GM23248 (cell line): ENCODE data around the gene ABCC10. TPM values are rescaled to one million over a fixed set of nuclear protein-coding genes. Genes with fewer than 3 reads are reported as not detected.

Experiments used
- DNase-seq: peaks from one replicate; pipeline ENCODE4 v3.0.0-alpha.2; 2015
- H2AFZ ChIP-seq: fragments of 200-600 bp; sonication (generic); 2 replicates; pipeline ENCODE4 v1.6.1; 2016; ENCODE audit warnings: antibody characterized with exemption
- H3F3A ChIP-seq: fragments of 200-600 bp; sonication (generic); 2 replicates; pipeline ENCODE4 v1.6.1; 2016; ENCODE audit warnings: mild to moderate bottlenecking, antibody characterized with exemption, mixed run types; ENCODE audit not compliant: insufficient read depth
- H3K27ac ChIP-seq: fragments of 200-600 bp; sonication (generic); 2 replicates; pipeline ENCODE4 v1.5.1; 2016; ENCODE audit warnings: mild to moderate bottlenecking
- H3K27me3 ChIP-seq: fragments of 200-600 bp; sonication (generic); replicated peaks from 2 replicates; pipeline ENCODE4 v1.6.1; 2016; ENCODE audit warnings: mild to moderate bottlenecking; ENCODE audit not compliant: insufficient read depth
- H3K36me3 ChIP-seq: fragments of 200-600 bp; sonication (generic); 2 replicates; pipeline ENCODE4 v1.6.1; 2016; ENCODE audit warnings: low read depth, mild to moderate bottlenecking
- H3K4me1 ChIP-seq: fragments of 200-600 bp; sonication (generic); 2 replicates; pipeline ENCODE4 v1.6.1; 2016; ENCODE audit warnings: mild to moderate bottlenecking; ENCODE audit not compliant: insufficient read depth
- H3K4me2 ChIP-seq: fragments of 200-600 bp; sonication (generic); one replicate; pipeline ENCODE4 v1.6.1; 2016; ENCODE audit warnings: mild to moderate bottlenecking; ENCODE audit not compliant: unreplicated experiment
- H3K4me3 ChIP-seq: fragments of 200-600 bp; sonication (generic); 2 replicates; pipeline ENCODE4 v1.5.1; 2016; ENCODE audit warnings: mild to moderate bottlenecking
- H3K79me2 ChIP-seq: fragments of 200-600 bp; sonication (generic); 2 replicates; pipeline ENCODE4 v1.6.1; 2016; ENCODE audit warnings: mild to moderate bottlenecking; ENCODE audit not compliant: insufficient read depth
- H3K9ac ChIP-seq: fragments of 200-600 bp; sonication (generic); 2 replicates; pipeline ENCODE4 v1.6.1; 2016; ENCODE audit warnings: mild to moderate bottlenecking
- H3K9me2 ChIP-seq: fragments of 200-600 bp; sonication (generic); 2 replicates; pipeline ENCODE4 v1.6.1; 2016; ENCODE audit warnings: mixed run types, mild to moderate bottlenecking, moderate library complexity; ENCODE audit not compliant: insufficient read depth
- H3K9me3 ChIP-seq: fragments of 200-600 bp; sonication (generic); one replicate; pipeline ENCODE4 v1.6.1; 2017; ENCODE audit warnings: low read depth
- H4K20me1 ChIP-seq: fragments of 200-600 bp; sonication (generic); 2 replicates; pipeline ENCODE4 v1.6.0; 2016; ENCODE audit not compliant: insufficient read depth
- EZH2 ChIP-seq: fragments of 200-600 bp; sonication (generic); IDR thresholded peaks from 2 replicates; pipeline ENCODE4 v1.6.1; 2018; ENCODE audit warnings: antibody characterized with exemption, mild to moderate bottlenecking; ENCODE audit not compliant: insufficient read depth, poor library complexity, severe bottlenecking
- EZH2phosphoT487 ChIP-seq: fragments of 200-600 bp; sonication (generic); IDR thresholded peaks from 2 replicates; pipeline ENCODE4 v1.6.1; 2018; ENCODE audit warnings: antibody characterized with exemption, moderate library complexity, mild to moderate bottlenecking, low read depth; ENCODE audit not compliant: insufficient read depth
- WGBS, 2 experiments: methylation state at CpG; one replicate each; pipeline ENCODE4 v1.1.6; 2015 to 2017; ENCODE audit warnings: low lambda C conversion rate in 2 of 2, low coverage in 1 of 2; ENCODE audit errors: missing lambda C conversion rate in 2 of 2; 5-methylcytosine and 5-hydroxymethylcytosine counted together
- in situ Hi-C: fragments of 300-500 bp; cut with MboI; formaldehyde crosslinking; loops from 2 replicates; pipeline ENCODE4 v1.15.0; 2020
- polyA plus RNA-seq: library from polyadenylated mRNA; unstranded; fragments of >200 nt; fragmentation: Nextera tagmentation; extraction: Ambion mirVana; gene quantifications from 2 replicates; pipeline ENCODE4 v1.2.1, GENCODE V29; 2016
- total RNA-seq: library from RNA; depleted of rRNA; stranded (reverse); fragments of >200 nt; shearing (Covaris generic); gene quantifications from 2 replicates; pipeline ENCODE4 v1.2.3, GENCODE V29; 2014

ABCC10 gene
- total and polyA plus RNA-seq, 2 experiments from 2014 or later = 20.0 to 21.3 TPM

DNA sequence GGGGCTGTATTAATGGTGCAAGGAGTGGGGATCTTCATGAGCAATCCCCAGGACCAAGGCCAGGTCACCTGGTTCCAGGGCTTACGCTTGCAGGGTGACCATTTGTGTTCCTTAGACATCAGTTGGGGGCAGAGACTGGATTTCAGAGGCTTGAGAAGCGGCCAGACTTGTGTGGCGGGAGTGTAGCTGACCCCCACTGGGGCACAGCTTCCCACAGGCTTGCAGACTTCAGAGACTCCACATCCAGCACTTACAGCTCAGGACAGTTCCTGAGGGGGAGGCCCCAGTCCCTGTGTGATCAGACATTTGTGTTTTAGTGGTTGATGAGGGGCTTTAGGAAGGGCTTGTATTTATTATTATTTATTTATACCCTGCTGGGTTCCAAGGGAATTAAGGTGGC is 65.3 kb downstream of the ABCC10 start:
- Histone ChIP-seq H3K9me2 (no peaks in the 10 kb centered on the region), H3F3A (peaks cover 22% of the 10 kb centered on the region), H3K27me3 (no peaks in the 10 kb centered on the region), H2AFZ (peak overlapping the region; percentile 6; the same call in 1 of the 2 replicates), H4K20me1 (no peaks in the 10 kb centered on the region), H3K27ac (peak overlapping the region; percentile 55), H3K4me3 (peak overlapping the region; percentile 51), H3K9ac (peak overlapping the region; percentile 33), H3K4me1 (peaks cover 76% of the 10 kb centered on the region), H3K9me3 (no peaks in the 10 kb centered on the region), H3K4me2 (peak overlapping the region; percentile 74), H3K79me2 (peaks cover 31% of the 10 kb centered on the region), H3K36me3 (no peaks in the 10 kb centered on the region)
- 6 to 10% methylated on average over 3 of the region's 3 CpGs for WGBS, 2 experiments
- peak; percentile 67 for DNase-seq
- in situ Hi-C loops = no loop called here
- TF ChIP-seq EZH2 (no peak), EZH2phosphoT487 (no peak)

- H3K4me1 ChIP-seq = peaks cover 72% of the 10 kb centered on the region
- in situ Hi-C loops = no loop called here
- H3K9ac ChIP-seq = peak overlapping the region; percentile 33
- peak overlapping the region; percentile 55 for H3K27ac ChIP-seq
- H3K9me2 ChIP-seq = no peaks in the 10 kb centered on the region
- H3K4me3 ChIP-seq = peak overlapping the region; percentile 51
- H3K27me3 ChIP-seq = no peaks in the 10 kb centered on the region
- 59 to 80% methylated on average over 2 of the region's 2 CpGs for whole genome bisulfite sequencing, 2 experiments
- peaks cover 37% of the 10 kb centered on the region for H3K79me2 ChIP-seq
- no peaks in the 10 kb centered on the region for H4K20me1 ChIP-seq
- H3K36me3 ChIP-seq = peaks cover 2% of the 10 kb centered on the region; the same call in 1 of the 2 replicates
- DNase-seq = no peak
- TF ChIP-seq EZH2phosphoT487 (no peak), EZH2 (no peak)
- no peak overlapping the region for H2AFZ ChIP-seq
- H3K9me3 ChIP-seq = no peaks in the 10 kb centered on the region
- peak overlapping the region; percentile 74 for H3K4me2 ChIP-seq
- H3F3A ChIP-seq = peaks cover 19% of the 10 kb centered on the region
Measured at GRCh38 chr6:43493230-43493629, 65.9 kb downstream of the ABCC10 start.

DNA sequence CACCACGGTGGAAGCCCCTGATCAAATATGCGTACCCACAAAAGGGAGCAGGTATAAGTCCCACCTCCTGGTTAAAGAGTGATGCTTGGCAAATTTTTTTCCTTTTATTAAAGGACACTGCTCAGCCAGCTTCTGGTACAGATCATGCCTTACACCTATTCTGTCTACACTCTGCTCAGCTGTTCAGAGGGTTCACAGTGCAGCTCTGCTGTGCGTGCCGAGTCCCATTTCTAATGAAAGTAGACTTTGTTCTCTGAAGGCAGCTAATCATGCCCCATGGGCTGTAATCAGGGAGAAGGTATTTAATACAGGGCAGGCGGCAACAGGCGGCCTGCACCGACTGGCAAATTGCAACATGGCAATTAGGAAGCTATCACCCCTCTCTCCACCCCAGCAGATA is 66.5 kb downstream of the ABCC10 start:
- H3K4me1 ChIP-seq = peaks cover 66% of the 10 kb centered on the region
- H3K9ac ChIP-seq = no peak overlapping the region
- WGBS, 2 experiments = 98 to 100% methylated on average over 7 of the region's 7 CpGs
- DNase-seq = no peak
- no peak overlapping the region for H3K4me3 ChIP-seq
- H3K4me2 ChIP-seq = no peak overlapping the region
- H2AFZ ChIP-seq = no peak overlapping the region
- no peaks in the 10 kb centered on the region for H3K27me3 ChIP-seq
- H4K20me1 ChIP-seq = no peaks in the 10 kb centered on the region
- no peak for TF ChIP-seq EZH2
- no peak for TF ChIP-seq EZH2phosphoT487
- H3F3A ChIP-seq = peaks cover 19% of the 10 kb centered on the region
- H3K27ac ChIP-seq = no peak overlapping the region
- peaks cover 8% of the 10 kb centered on the region; the same call in 1 of the 2 replicates for H3K36me3 ChIP-seq
- in situ Hi-C loops = no loop called here
- H3K79me2 ChIP-seq = peaks cover 38% of the 10 kb centered on the region
- no peaks in the 10 kb centered on the region for H3K9me3 ChIP-seq
- H3K9me2 ChIP-seq = no peaks in the 10 kb centered on the region

DNA sequence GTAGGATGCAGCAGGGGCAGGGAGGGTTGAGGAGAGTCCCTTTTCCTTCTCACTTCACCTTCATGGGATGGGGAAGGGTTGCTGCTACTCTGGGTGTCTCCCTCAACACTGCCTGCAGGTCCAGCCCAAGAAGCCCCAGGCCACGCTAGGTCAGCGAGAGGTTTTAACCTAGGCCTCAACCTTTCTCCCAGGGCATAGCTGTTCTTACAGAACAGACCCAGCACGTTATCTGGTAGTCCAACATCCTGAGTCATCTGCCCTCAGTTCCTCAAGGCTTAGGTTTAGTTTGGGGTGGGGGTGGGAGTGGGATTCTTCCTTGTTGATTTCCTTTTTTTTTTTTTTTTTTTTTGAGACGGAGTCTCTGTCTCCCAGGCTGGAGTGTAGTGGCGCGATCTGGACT is 67.0 kb downstream of the ABCC10 start:
- no peaks in the 10 kb centered on the region for H3K9me3 ChIP-seq
- no peak overlapping the region for H3K4me3 ChIP-seq
- H3F3A ChIP-seq = peaks cover 19% of the 10 kb centered on the region
- no peak overlapping the region for H3K9ac ChIP-seq
- in situ Hi-C loops = no loop called here
- H3K36me3 ChIP-seq = peaks cover 8% of the 10 kb centered on the region; the same call in 1 of the 2 replicates
- WGBS, 2 experiments = 94 to 98% methylated on average over 5 to 6 of the region's 6 CpGs
- H3K27ac ChIP-seq = no peak overlapping the region
- peaks cover 38% of the 10 kb centered on the region for H3K79me2 ChIP-seq
- H3K4me2 ChIP-seq = no peak overlapping the region
- no peak for DNase-seq
- no peaks in the 10 kb centered on the region for H4K20me1 ChIP-seq
- H3K4me1 ChIP-seq = peaks cover 61% of the 10 kb centered on the region
- no peaks in the 10 kb centered on the region for H3K9me2 ChIP-seq
- no peaks in the 10 kb centered on the region for H3K27me3 ChIP-seq
- TF ChIP-seq EZH2phosphoT487 (no peak), EZH2 (no peak)
- no peak overlapping the region for H2AFZ ChIP-seq

DNA sequence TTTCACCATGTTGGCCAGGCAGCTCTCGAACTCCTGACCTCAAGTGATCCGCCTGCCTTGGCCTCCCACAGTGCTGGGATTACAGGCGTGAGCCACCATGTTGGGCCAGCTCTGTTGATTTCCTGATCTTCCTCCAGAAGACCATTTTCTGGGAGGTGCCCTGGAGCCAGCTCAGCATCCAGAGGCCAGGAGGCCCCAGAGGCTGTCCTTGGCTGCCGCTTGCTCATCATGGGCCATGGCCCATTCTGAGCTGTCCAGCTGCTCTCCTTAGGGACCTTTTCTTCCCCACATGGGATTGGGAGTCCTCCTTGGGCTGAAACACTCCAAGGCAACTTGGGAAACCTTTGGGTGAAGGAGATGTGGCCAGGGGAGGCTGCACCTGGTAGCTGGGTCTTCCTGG is 67.4 kb downstream of the ABCC10 start:
- Histone ChIP-seq H3K9me2 (no peaks in the 10 kb centered on the region), H3K27ac (no peak overlapping the region), H2AFZ (no peak overlapping the region), H3K4me1 (peaks cover 59% of the 10 kb centered on the region), H3K4me3 (no peak overlapping the region), H3K9ac (no peak overlapping the region), H3K36me3 (peaks cover 12% of the 10 kb centered on the region), H3K4me2 (no peak overlapping the region), H3F3A (peaks cover 19% of the 10 kb centered on the region), H4K20me1 (no peaks in the 10 kb centered on the region), H3K27me3 (no peaks in the 10 kb centered on the region), H3K9me3 (no peaks in the 10 kb centered on the region), H3K79me2 (peaks cover 38% of the 10 kb centered on the region)
- in situ Hi-C loops = no loop called here
- TF ChIP-seq EZH2phosphoT487 = no peak
- no peak for TF ChIP-seq EZH2
- WGBS, 2 experiments = 69 to 71% methylated on average over 4 of the region's 4 CpGs
- no peak for DNase-seq
